Neuronal stem cell (in vitro differentiated cells): ENCODE measurements around the gene ARHGAP26.
"Not testable (repeated sequence)": the region's sequence is repeated elsewhere in the genome, so short reads cannot be mapped to it uniquely, and the experiment has no call there.

ENCODE experiments used
- DNase-seq: peaks from one replicate; pipeline ENCODE4 v3.0.0-alpha.2; 2013; ENCODE audit warnings: low spot score
- H2AFZ ChIP-seq: one replicate; pipeline ENCODE4 v1.6.1; 2013; ENCODE audit warnings: mild to moderate bottlenecking, low read length, inconsistent platforms
- H2AK5ac ChIP-seq: 2 replicates; pipeline ENCODE4 v1.6.1; 2013; ENCODE audit warnings: low read depth, mild to moderate bottlenecking, inconsistent platforms, low read length, moderate library complexity, mixed read lengths
- H2BK120ac ChIP-seq: 2 replicates; pipeline ENCODE4 v1.6.1; 2013; ENCODE audit warnings: low read depth, mild to moderate bottlenecking, inconsistent platforms, low read length, moderate library complexity, mixed read lengths
- H2BK12ac ChIP-seq: one replicate; pipeline ENCODE4 v1.6.1; 2013; ENCODE audit warnings: low read length, inconsistent platforms
- H2BK15ac ChIP-seq: 2 replicates; pipeline ENCODE4 v1.6.1; 2013; ENCODE audit warnings: mild to moderate bottlenecking, low read length, inconsistent platforms, mixed read lengths
- H2BK5ac ChIP-seq: one replicate; pipeline ENCODE4 v1.6.1; 2013; ENCODE audit warnings: inconsistent platforms, mild to moderate bottlenecking, low read length, moderate library complexity
- H3K14ac ChIP-seq: one replicate; pipeline ENCODE4 v1.6.1; 2013; ENCODE audit warnings: low read length, inconsistent platforms
- H3K18ac ChIP-seq: 2 replicates; pipeline ENCODE4 v1.6.1; 2013; ENCODE audit warnings: low read length, inconsistent platforms
- H3K23ac ChIP-seq: 2 replicates; pipeline ENCODE4 v1.6.1; 2013; ENCODE audit warnings: low read depth, mild to moderate bottlenecking, mixed read lengths, low read length, inconsistent platforms; ENCODE audit not compliant: poor library complexity
- H3K27ac ChIP-seq: replicated peaks from 3 replicates; pipeline ENCODE4 v1.5.1; 2013; ENCODE audit warnings: low read length, inconsistent platforms
- H3K27me3 ChIP-seq, 3 experiments: 2 replicates each; pipeline ENCODE4 v1.6.1; 2013; ENCODE audit warnings: low read length in 3 of 3, mild to moderate bottlenecking in 2 of 3, inconsistent platforms in 1 of 3, low read depth in 1 of 3, mixed read lengths in 1 of 3, moderate library complexity in 1 of 3; ENCODE audit not compliant: control insufficient read depth in 3 of 3, insufficient read depth in 3 of 3
- H3K36me3 ChIP-seq, 2 donors: replicated peaks in 1 of 2; 2 replicates each; pipeline ENCODE4 v1.6.1; 2013; ENCODE audit warnings: low read length in 2 of 2; ENCODE audit not compliant: control insufficient read depth in 2 of 2, insufficient read depth in 2 of 2
- H3K4ac ChIP-seq: 2 replicates; pipeline ENCODE4 v1.6.1; 2013; ENCODE audit warnings: inconsistent platforms, mild to moderate bottlenecking, low read length, moderate library complexity
- H3K4me1 ChIP-seq, 2 donors: 1 replicate in 1 of 2; 2 replicates in 1 of 2; pipeline ENCODE4 v1.6.1; 2013; ENCODE audit warnings: low read length in 2 of 2, low read depth in 1 of 2; ENCODE audit not compliant: control insufficient read depth in 2 of 2, insufficient read depth in 1 of 2
- H3K4me2 ChIP-seq: one replicate; pipeline ENCODE4 v1.6.1; 2013; ENCODE audit warnings: mild to moderate bottlenecking, low read length, inconsistent platforms; ENCODE audit not compliant: insufficient read depth, poor library complexity, severe bottlenecking
- H3K4me3 ChIP-seq, 2 donors: 2 replicates each; pipeline ENCODE4 v1.5.1; 2013; ENCODE audit warnings: low read length in 2 of 2, mild to moderate bottlenecking in 2 of 2, inconsistent platforms in 1 of 2, moderate library complexity in 1 of 2
- H3K79me1 ChIP-seq: one replicate; pipeline ENCODE4 v1.6.1; 2013; ENCODE audit warnings: low read depth, mild to moderate bottlenecking, inconsistent platforms, low read length, moderate library complexity
- H3K9ac ChIP-seq: one replicate; pipeline ENCODE4 v1.6.1; 2013; ENCODE audit warnings: mild to moderate bottlenecking, low read depth, low read length, inconsistent platforms; ENCODE audit not compliant: poor library complexity
- H3K9me3 ChIP-seq, 2 donors: replicated peaks in 1 of 2; 2 replicates each; pipeline versions ENCODE3 to v1.6.1; 2013; ENCODE audit warnings: low read length in 2 of 2, mild to moderate bottlenecking in 2 of 2, inconsistent platforms in 1 of 2, low read depth in 1 of 2, mixed read lengths in 1 of 2, moderate library complexity in 1 of 2; ENCODE audit not compliant: control insufficient read depth in 2 of 2, insufficient read depth in 1 of 2
- H4K8ac ChIP-seq: one replicate; pipeline ENCODE4 v1.6.1; 2013; ENCODE audit warnings: low read depth, mild to moderate bottlenecking, inconsistent platforms, low read length, moderate library complexity
- H4K91ac ChIP-seq: one replicate; pipeline ENCODE4 v1.6.1; 2013; ENCODE audit warnings: low read length, low read depth, mild to moderate bottlenecking, inconsistent platforms; ENCODE audit not compliant: poor library complexity
- WGBS, 2 donors: extraction: QIAGEN DNeasy Blood & Tissue Kit; methylation state at CpG; one replicate each; pipeline ENCODE4 v1.1.7; 2013; ENCODE audit warnings: missing lambda C conversion rate in 2 of 2, mixed read lengths in 1 of 2; ENCODE audit not compliant: insufficient read length in 2 of 2, insufficient replicate concordance in 1 of 2; ENCODE audit errors: extremely low coverage in 2 of 2; 5-methylcytosine and 5-hydroxymethylcytosine counted together

ARHGAP26 gene

GRCh38 chr5:142952229-142952628 lies 182.1 kb downstream of the ARHGAP26 start:
- Histone ChIP-seq H3K14ac (no peak overlapping the region), H3K27ac (no peak overlapping the region), H3K4me1 (peaks cover 0 to 1% of the 10 kb centered on the region in 2 donors), H2AFZ (no peak overlapping the region), H3K18ac (no peak overlapping the region), H3K23ac (no peak overlapping the region), H2AK5ac (no peak overlapping the region), H4K8ac (no peak overlapping the region), H3K4me2 (no peak overlapping the region), H2BK15ac (no peak overlapping the region), H3K79me1 (no peaks in the 10 kb centered on the region), H2BK12ac (no peak overlapping the region), H3K4ac (no peak overlapping the region), H2BK5ac (no peak overlapping the region), H3K9me3 (peaks cover 0 to 3% of the 10 kb centered on the region in 2 donors), H2BK120ac (no peak overlapping the region), H3K36me3 (no peaks in the 10 kb centered on the region), H3K4me3 (no peak overlapping the region), H3K9ac (no peak overlapping the region), H3K27me3 (no peaks in the 10 kb centered on the region), H4K91ac (no peak overlapping the region)
- DNase-seq: no peak
- no CpG with 5 or more reads among the region's 3 CpGs for WGBS, 2 donors

- not testable (repeated sequence) for H2BK12ac ChIP-seq, H3K4me2 ChIP-seq, H3K14ac ChIP-seq, H3K4me1 ChIP-seq, H3K36me3 ChIP-seq, H3K23ac ChIP-seq, H2AFZ ChIP-seq, H3K9me3 ChIP-seq, H3K27me3 ChIP-seq, H2BK15ac ChIP-seq, H2BK120ac ChIP-seq, H3K79me1 ChIP-seq, H4K91ac ChIP-seq, DNase-seq, H2BK5ac ChIP-seq, H3K4me3 ChIP-seq, H3K18ac ChIP-seq, H2AK5ac ChIP-seq, H3K4ac ChIP-seq, H3K9ac ChIP-seq, H4K8ac ChIP-seq, H3K27ac ChIP-seq
- no CpG with 5 or more reads among the region's 3 CpGs for WGBS, 2 donors
These were observed 182.7 kb downstream of the ARHGAP26 start for GRCh38 chr5:142952871-142953270.

GRCh38 chr5:142954455-142954854 lies 184.3 kb downstream of the ARHGAP26 start:
- Histone ChIP-seq H4K91ac (no peak overlapping the region), H3K36me3 (no peaks in the 10 kb centered on the region), H3K4me3 (no peak overlapping the region), H3K14ac (no peak overlapping the region), H3K9ac (no peak overlapping the region), H2BK12ac (no peak overlapping the region), H2AK5ac (no peak overlapping the region), H3K4me2 (no peak overlapping the region), H3K79me1 (no peaks in the 10 kb centered on the region), H3K4me1 (peaks cover 0 to 1% of the 10 kb centered on the region in 2 donors), H2BK120ac (no peak overlapping the region), H2BK5ac (no peak overlapping the region), H2BK15ac (no peak overlapping the region), H3K27me3 (no peaks in the 10 kb centered on the region), H3K18ac (no peak overlapping the region), H3K27ac (no peak overlapping the region), H3K4ac (no peak overlapping the region), H2AFZ (no peak overlapping the region), H4K8ac (no peak overlapping the region), H3K23ac (no peak overlapping the region), H3K9me3 (peaks cover 0 to 3% of the 10 kb centered on the region in 2 donors)
- no peak for DNase-seq
- WGBS, 2 donors: no CpG with 5 or more reads among the region's 2 CpGs

GRCh38 chr5:142955628-142956027 lies 185.5 kb downstream of the ARHGAP26 start:
- no peak overlapping the region for H3K4me2 ChIP-seq
- no peak overlapping the region for H2BK12ac ChIP-seq

More at GRCh38 chr5:142955628-142956027, 185.5 kb downstream of the ARHGAP26 start:
- H3K18ac ChIP-seq: no peak overlapping the region
- peaks cover 0 to 3% of the 10 kb centered on the region in 2 donors for H3K9me3 ChIP-seq
- no peak overlapping the region for H2BK5ac ChIP-seq
- no peak overlapping the region for H2BK120ac ChIP-seq
- no peak overlapping the region for H3K23ac ChIP-seq
- no peak overlapping the region for H2AFZ ChIP-seq
- no peaks in the 10 kb centered on the region for H3K27me3 ChIP-seq
- H3K14ac ChIP-seq: no peak overlapping the region
- no peaks in the 10 kb centered on the region for H3K4me1 ChIP-seq
- no peaks in the 10 kb centered on the region for H3K79me1 ChIP-seq
- WGBS, 2 donors: no CpG with 5 or more reads among the region's 1 CpG
- H2AK5ac ChIP-seq: no peak overlapping the region
- no peak overlapping the region for H4K91ac ChIP-seq
- no peak overlapping the region for H3K4ac ChIP-seq
- H3K36me3 ChIP-seq: no peaks in the 10 kb centered on the region
- no peak overlapping the region for H3K4me3 ChIP-seq
- DNase-seq: no peak
- H4K8ac ChIP-seq: no peak overlapping the region
- H3K27ac ChIP-seq: no peak overlapping the region
- no peak overlapping the region for H2BK15ac ChIP-seq
- H3K9ac ChIP-seq: no peak overlapping the region
